Skeletal muscle tissue (tissue), 4 donors: Measurements from ENCODE around the gene ADAMTS14. TPM values are rescaled to one million over a fixed set of nuclear protein-coding genes. Genes with fewer than 3 reads are reported as not detected.
"Not testable (repeated sequence)": the region's sequence is repeated elsewhere in the genome, so short reads cannot be mapped to it uniquely, and the experiment has no call there.

Experiments
- H3K27ac ChIP-seq: one replicate; pipeline ENCODE4 v1.7.0; 2013; ENCODE audit warnings: mild to moderate bottlenecking, low read depth, low read length, inconsistent platforms
- H3K27me3 ChIP-seq, 3 donors: one replicate each; pipeline ENCODE4 v1.7.0; 2013; ENCODE audit warnings: low read length in 3 of 3; ENCODE audit not compliant: control insufficient read depth in 3 of 3, insufficient read depth in 3 of 3
- H3K36me3 ChIP-seq, 3 donors: one replicate each; pipeline ENCODE4 v1.7.0; 2013; ENCODE audit warnings: low read length in 3 of 3; ENCODE audit not compliant: control insufficient read depth in 3 of 3, insufficient read depth in 3 of 3
- H3K4me1 ChIP-seq, 3 donors: one replicate each; pipeline ENCODE4 v1.7.0; 2013; ENCODE audit warnings: low read length in 3 of 3, mild to moderate bottlenecking in 3 of 3; ENCODE audit not compliant: control insufficient read depth in 3 of 3, insufficient read depth in 3 of 3
- H3K4me3 ChIP-seq, 3 donors: one replicate each; pipeline ENCODE4 v1.7.0; 2013; ENCODE audit warnings: low read length in 3 of 3
- H3K9ac ChIP-seq, 3 donors: one replicate each; pipeline ENCODE4 v1.7.0; 2013; ENCODE audit warnings: low read length in 3 of 3, mild to moderate bottlenecking in 3 of 3, moderate library complexity in 2 of 3, low read depth in 1 of 3
- H3K9me3 ChIP-seq, 3 donors: one replicate each; pipeline ENCODE4 v1.7.0; 2013; ENCODE audit warnings: low read length in 3 of 3; ENCODE audit not compliant: control insufficient read depth in 3 of 3
- total RNA-seq: library from RNA; depleted of rRNA; stranded (reverse); fragments of >200 nt; gene quantifications from one replicate; pipeline ENCODE4 v1.2.3, GENCODE V29; 2014
- donor health status: Osteomylitis.

Gene ADAMTS14
- total RNA-seq, 1 donor from 2014 or later = 5.7 TPM

DNA sequence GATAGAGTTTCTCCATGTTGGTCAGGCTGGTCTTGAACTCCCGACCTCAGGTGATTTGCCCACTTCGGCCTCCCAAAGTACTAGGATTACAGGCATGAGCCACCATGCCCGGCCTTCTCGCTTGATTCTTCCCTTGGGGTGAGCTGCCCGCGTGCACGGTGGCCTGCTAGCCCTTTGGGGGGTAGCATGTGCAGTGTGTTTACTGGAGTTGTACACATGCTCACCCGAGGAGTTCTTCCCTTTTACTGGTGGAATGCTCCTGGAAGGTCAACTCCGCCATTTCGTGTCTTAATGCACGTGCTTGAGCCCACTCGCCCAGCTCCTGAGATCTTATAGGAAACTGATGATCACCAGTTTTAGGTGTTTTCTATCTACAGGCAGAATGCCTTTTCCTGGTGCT is 17.0 kb upstream of the ADAMTS14 start:
- Histone ChIP-seq H3K27me3 (peaks cover 0 to 3% (median 0%) of the 10 kb centered on the region in 3 donors), H3K9me3 (no peaks in the 10 kb centered on the region), H3K9ac (no peak overlapping the region), H3K27ac (no peak overlapping the region), H3K4me1 (peaks cover 0 to 13% (median 4%) of the 10 kb centered on the region in 3 donors), H3K4me3 (no peak overlapping the region), H3K36me3 (no peaks in the 10 kb centered on the region)

DNA sequence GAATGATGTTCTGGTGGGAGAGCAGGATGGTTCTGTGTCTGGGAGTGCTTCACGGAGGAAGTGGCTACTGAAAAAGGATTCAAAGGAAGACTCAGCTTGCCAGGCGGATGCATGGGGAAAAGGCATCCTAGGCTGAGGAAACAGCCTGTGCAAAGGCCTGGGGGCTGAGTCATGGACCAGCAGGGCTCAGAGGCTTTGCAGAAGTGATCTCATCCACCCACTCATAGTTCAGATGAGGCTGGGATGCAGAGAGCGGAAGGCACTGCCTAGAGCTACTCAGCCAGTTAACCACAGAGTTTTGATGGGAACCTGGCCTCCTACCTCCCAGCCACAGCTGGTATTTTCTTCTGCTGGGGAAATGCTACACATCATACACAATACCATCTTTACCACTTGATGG is 15.8 kb upstream of the ADAMTS14 start:
- H3K4me3 ChIP-seq = no peak overlapping the region
- no peaks in the 10 kb centered on the region for H3K36me3 ChIP-seq
- no peak overlapping the region for H3K9ac ChIP-seq
- H3K27ac ChIP-seq = no peak overlapping the region
- H3K9me3 ChIP-seq = no peaks in the 10 kb centered on the region
- H3K4me1 ChIP-seq = peaks cover 0 to 13% (median 4%) of the 10 kb centered on the region in 3 donors
- peaks cover 0 to 4% (median 0%) of the 10 kb centered on the region in 3 donors for H3K27me3 ChIP-seq

DNA sequence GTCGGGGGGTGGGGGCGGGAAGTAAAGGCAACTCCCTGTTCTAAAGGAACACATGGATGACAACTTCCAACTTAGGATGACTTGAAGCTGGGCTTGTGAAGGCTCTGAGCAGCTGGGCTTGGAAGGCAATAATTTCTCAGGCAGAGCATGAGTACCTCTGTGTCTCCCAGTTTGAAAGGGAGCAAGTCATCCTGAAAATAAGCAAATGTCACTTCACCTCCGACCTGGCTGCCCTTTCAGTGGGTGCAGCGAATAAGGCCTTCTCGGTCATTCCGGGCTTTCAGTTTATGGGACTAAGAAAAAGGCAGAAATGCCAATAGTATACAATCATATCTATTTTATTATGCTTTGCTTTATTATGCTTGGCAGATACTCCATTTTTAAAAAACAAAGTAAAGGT is 15.3 kb upstream of the ADAMTS14 start:
- H3K4me3 ChIP-seq = no peak overlapping the region
- peaks cover 0 to 6% (median 5%) of the 10 kb centered on the region in 3 donors for H3K27me3 ChIP-seq
- H3K9ac ChIP-seq = no peak overlapping the region
- peaks cover 0 to 13% (median 4%) of the 10 kb centered on the region in 3 donors for H3K4me1 ChIP-seq
- H3K27ac ChIP-seq = no peak overlapping the region
- H3K36me3 ChIP-seq = no peaks in the 10 kb centered on the region
- no peaks in the 10 kb centered on the region for H3K9me3 ChIP-seq

DNA sequence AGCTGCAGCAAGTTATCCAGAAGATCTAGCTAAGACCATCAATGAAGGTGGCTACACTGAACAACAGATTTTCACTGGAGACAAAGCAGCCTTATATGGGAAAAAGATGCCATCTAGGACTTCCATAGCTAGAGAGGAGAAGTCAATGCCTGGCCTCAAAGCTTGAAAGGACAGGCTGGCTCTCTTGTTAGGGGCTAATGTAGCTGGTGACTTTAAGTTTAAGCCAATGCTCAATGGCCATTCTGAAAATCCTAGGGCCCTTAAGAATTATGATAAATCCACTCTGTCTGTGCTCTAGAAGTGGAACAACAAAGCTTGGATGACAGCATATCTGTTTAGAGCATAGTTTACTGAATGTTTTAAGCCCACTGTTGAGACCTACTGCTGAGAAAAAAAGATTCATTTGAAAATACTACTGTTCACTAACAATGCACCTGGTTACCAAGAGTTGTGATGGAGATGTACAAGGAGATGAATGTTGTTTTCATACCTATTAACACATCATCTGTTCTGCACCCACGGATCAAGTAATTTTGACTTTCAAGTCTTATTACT is 13.6 kb upstream of the ADAMTS14 start:
- Histone ChIP-seq H3K27ac (no peak overlapping the region), H3K9ac (no peak overlapping the region), H3K9me3 (no peaks in the 10 kb centered on the region), H3K4me1 (peaks cover 0 to 4% (median 0%) of the 10 kb centered on the region in 3 donors), H3K27me3 (peaks cover 0 to 6% (median 5%) of the 10 kb centered on the region in 3 donors), H3K4me3 (no peak overlapping the region), H3K36me3 (no peaks in the 10 kb centered on the region)

DNA sequence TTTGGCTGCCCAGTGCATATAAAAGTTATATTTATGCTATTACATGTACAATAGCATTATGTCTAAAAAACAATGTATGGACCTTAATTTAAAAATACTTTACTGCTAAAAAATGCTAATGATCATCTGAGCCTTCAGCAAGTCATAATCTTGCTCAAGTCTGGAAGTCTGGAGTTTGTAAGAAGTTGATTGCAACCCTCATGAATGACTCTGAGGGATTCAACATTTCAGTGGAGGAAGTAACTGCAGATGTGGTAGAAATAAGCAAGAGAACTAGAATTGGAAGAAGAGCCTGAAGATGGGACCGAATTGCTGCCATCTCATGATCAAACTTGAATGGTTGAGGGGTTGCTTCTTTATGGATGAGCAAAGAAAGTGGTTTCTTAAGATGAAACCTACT is 13.0 kb upstream of the ADAMTS14 start:
- no peak overlapping the region for H3K27ac ChIP-seq
- H3K4me3 ChIP-seq = no peak overlapping the region
- H3K4me1 ChIP-seq = peaks cover 0 to 4% (median 3%) of the 10 kb centered on the region in 3 donors
- peaks cover 0 to 6% (median 5%) of the 10 kb centered on the region in 3 donors for H3K27me3 ChIP-seq
- H3K36me3 ChIP-seq = no peaks in the 10 kb centered on the region
- H3K9me3 ChIP-seq = no peaks in the 10 kb centered on the region
- H3K9ac ChIP-seq = no peak overlapping the region

DNA sequence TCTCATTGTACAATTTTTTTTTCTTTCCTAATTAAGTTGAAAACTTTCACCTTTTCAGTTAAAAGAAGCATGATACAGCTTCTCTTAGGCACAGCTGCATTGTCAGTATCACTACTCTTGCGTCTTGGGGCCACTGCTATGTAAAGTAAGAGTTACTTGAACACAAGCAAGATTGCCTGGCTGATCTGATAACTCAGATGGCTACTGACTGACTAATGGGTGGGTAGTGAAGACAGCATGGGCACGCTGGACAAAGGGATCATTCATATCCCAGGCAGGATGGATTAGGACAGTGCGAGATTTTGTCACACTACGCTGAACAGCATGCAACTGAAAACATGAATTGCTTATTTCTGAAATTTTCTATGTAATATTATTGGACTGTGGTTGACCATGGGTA is 11.6 kb upstream of the ADAMTS14 start:
- H3K27me3 ChIP-seq = peaks cover 0 to 6% (median 5%) of the 10 kb centered on the region in 3 donors
- H3K9ac ChIP-seq = no peak overlapping the region
- H3K4me1 ChIP-seq = peaks cover 2 to 10% (median 9%) of the 10 kb centered on the region in 3 donors
- H3K4me3 ChIP-seq = no peak overlapping the region
- H3K27ac ChIP-seq = no peak overlapping the region
- no peaks in the 10 kb centered on the region for H3K9me3 ChIP-seq
- H3K36me3 ChIP-seq = no peaks in the 10 kb centered on the region

DNA sequence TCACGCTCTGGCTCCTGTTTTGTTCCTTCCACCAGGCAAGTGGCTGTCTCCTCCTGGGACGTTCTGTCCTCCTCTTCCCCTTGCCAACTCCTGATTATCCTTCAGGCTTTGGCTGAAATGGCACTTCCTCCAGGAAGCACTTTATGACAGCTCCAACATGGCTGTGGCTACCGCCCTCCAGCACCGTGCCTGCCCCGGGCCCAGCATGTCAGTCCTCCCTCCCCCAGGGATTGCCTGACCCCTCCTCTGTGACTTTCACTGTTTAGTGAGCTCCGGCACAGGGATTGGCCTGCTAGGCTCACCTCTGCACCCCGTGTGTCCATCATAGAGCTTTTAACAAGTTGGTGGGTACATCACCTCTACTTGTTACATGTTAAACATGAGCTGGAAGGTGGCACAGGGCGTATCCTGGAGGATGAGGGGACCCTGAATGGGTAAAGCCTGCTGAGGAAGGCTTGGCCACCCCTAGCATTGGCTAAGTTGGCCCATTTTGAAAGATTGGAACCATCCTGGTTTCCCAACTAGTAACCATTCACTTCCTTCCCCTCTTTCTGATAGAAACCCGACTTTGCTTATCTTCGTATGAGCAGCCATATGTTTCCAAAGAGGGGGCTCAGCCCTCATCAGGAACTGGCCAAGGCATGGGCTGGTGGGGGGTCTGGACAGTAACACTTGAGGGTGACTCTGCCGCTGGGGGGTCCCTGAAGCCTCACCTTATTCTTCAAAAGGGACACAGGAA is 10.5 kb upstream of the ADAMTS14 start:
- peaks cover 0 to 6% (median 5%) of the 10 kb centered on the region in 3 donors for H3K27me3 ChIP-seq
- H3K4me3 ChIP-seq = no peak overlapping the region
- H3K9ac ChIP-seq = no peak overlapping the region
- no peaks in the 10 kb centered on the region for H3K36me3 ChIP-seq
- peaks cover 2 to 10% (median 9%) of the 10 kb centered on the region in 3 donors for H3K4me1 ChIP-seq
- H3K9me3 ChIP-seq = no peaks in the 10 kb centered on the region
- H3K27ac ChIP-seq = peak overlapping the region; percentile 1

DNA sequence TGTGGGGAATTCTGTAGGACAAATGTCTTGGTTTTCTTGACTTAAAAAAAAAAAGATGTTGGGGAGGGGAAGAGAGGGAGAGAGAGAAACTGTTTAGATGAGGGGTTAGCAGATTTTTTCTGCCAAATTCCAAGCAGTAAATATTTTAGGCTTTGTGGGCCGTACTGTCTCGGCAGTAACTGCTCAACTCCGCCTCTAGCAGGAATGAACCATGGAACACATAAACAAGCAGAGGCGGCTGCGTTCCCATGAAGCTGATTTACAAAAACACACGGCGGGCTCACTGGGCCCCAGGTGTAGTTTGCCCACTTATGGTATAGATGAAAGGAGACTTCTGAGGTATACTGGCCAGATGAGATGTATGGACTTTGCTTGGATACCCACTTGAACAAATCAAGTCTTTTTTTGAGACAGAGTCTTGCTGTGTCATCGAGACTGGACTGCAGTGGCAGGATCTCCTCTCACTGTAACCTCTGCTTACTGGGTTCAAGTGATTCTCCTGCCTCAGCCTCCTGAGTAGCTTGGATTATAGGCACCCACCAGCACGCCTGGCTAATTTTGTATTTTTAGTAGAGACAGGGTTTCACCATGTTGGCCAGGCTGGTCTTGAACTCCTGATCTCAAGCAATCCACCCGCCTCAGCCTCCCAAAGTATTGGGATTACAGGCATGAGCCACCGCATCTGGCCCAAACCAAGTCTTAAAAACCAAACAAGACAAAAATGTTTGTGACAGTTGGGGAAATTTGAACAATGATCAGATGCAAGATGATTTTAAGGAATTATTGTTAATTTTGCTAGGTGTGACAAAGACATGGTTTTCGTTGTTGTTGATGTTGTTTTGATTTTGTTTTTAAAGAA is 9.7 kb upstream of the ADAMTS14 start:
- Histone ChIP-seq H3K27ac (no peak overlapping the region), H3K9me3 (no peaks in the 10 kb centered on the region), H3K4me3 (no peak overlapping the region), H3K9ac (no peak overlapping the region), H3K36me3 (no peaks in the 10 kb centered on the region), H3K27me3 (peaks cover 0 to 6% (median 5%) of the 10 kb centered on the region in 3 donors), H3K4me1 (peaks cover 2 to 10% (median 9%) of the 10 kb centered on the region in 3 donors)

DNA sequence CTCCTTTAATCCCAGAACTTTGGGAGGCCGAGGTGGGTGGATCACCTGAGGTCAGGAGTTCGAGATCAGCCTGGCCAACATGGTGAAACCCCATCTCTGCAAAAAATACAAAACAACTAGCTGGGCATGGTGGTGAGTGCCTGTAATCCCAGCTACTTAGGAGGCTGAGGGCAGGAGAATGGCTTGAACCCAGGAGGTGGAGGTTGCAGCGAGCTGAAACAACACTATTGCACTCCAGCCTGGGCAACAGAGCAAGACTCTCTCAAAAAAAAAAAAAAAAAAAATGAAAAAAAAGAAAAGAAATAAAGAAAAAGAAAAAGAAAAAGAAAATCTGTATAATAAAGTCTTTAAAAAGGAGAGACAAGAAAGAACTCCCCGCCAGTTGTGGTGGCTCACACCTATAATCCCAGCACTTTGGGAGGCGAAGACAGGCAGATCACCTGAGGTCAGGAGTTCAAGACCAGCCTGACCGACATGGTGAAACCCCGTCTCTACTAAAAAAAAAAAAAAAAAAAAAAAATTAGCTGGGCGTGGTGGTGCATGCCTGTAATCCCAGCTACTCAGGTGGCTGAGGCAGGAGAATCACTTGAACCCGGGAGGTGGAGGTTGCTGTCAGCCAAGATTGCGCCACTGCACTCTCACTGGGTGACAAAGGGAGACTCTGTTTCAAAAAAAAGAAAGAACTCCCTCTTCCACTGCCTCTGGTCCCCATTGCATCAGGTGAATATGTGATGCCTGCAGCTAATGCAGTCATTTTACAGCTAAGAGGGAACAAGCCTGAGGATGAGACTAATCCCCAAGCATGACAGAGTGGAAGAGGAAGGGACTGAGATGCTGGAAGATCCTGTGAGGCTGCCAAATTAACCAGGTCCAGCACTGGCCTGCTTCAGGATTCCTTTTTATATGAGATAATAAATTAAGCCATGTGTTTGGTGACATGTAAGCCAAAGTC is 8.6 kb upstream of the ADAMTS14 start:
- H3K36me3 ChIP-seq, H3K4me3 ChIP-seq, H3K9ac ChIP-seq, H3K27me3 ChIP-seq, H3K9me3 ChIP-seq: not testable (repeated sequence)
- Histone ChIP-seq H3K4me1 (peaks cover 2 to 10% (median 9%) of the 10 kb centered on the region in 3 donors), H3K27ac (peak overlapping the region; percentile 36)
